K562 (cell line): ENCODE results near the gene NUDT21. TPM values are rescaled to one million over a fixed set of nuclear protein-coding genes. Genes with fewer than 3 reads are reported as not detected.

Source experiments
- CCNT2 ChIP-seq: IDR thresholded peaks from 2 replicates; pipeline ENCODE4 v1.6.1; 2011; ENCODE audit warnings: borderline replicate concordance, low read depth, mild to moderate bottlenecking, moderate library complexity, mixed read lengths, low read length; ENCODE audit not compliant: insufficient read length; ENCODE audit errors: extremely low read depth
- ETS1 ChIP-seq: conservative IDR thresholded peaks from 2 replicates; pipeline ENCODE4 v1.6.1; 2011; ENCODE audit warnings: low read depth, mild to moderate bottlenecking, low read length; ENCODE audit not compliant: control insufficient read depth
- FOXP1 ChIP-seq: sonication (generic); formaldehyde crosslinking; IDR thresholded peaks from 2 replicates; pipeline ENCODE4 v1.8.0; 2022; ENCODE audit warnings: mild to moderate bottlenecking, missing genetic modification reagents
- GABPB2 ChIP-seq: fragments of 250-450 bp; sonication (Bioruptor Pico); conservative IDR thresholded peaks from 2 replicates; pipeline ENCODE4 v1.5.1; 2021; ENCODE audit warnings: mild to moderate bottlenecking
- HDAC6 ChIP-seq: IDR thresholded peaks from 2 replicates; pipeline ENCODE4 v1.6.1; 2012; ENCODE audit warnings: low read depth, mild to moderate bottlenecking, control low read depth, inconsistent platforms, low read length, moderate library complexity
- SUPT5H ChIP-seq: fragments of 450-650 bp; IDR thresholded peaks from 2 replicates; pipeline ENCODE4 v1.6.1; 2016
- USF2 ChIP-seq: sonication (generic); formaldehyde crosslinking; IDR thresholded peaks from 2 replicates; pipeline ENCODE4 v1.5.0; 2020; ENCODE audit warnings: missing genetic modification reagents
- ZBTB49 ChIP-seq: sonication (generic); formaldehyde crosslinking; IDR thresholded peaks from 2 replicates; pipeline ENCODE4 v1.8.0; 2022; ENCODE audit warnings: missing genetic modification reagents, mild to moderate bottlenecking, borderline replicate concordance
- ZC3H4 ChIP-seq: sonication (generic); formaldehyde crosslinking; IDR thresholded peaks from 2 replicates; pipeline ENCODE4 v1.9.0; 2021; ENCODE audit warnings: missing genetic modification reagents, borderline replicate concordance
- ZNF318 ChIP-seq, 2 experiments: fragments of 450-650 bp; IDR thresholded peaks; 2 replicates each; pipeline ENCODE4 v1.6.1; 2016; ENCODE audit warnings: mild to moderate bottlenecking in 2 of 2, borderline replicate concordance in 1 of 2, low read depth in 1 of 2, moderate library complexity in 1 of 2
- polyA plus RNA-seq, 8 experiments: library from polyadenylated mRNA; depleted of rRNA in 4 of 8; stranded (reverse) in 5 of 8; unstranded in 3 of 8; fragments of >200 nt; fragmentation: Nextera tagmentation in 2 of 8; fragmentation: Illumina TruSeq in 1 of 8; extraction: Ambion mirVana in 2 of 8; extraction: Trizol in 1 of 8; gene quantifications; 2 replicates each; pipeline versions ENCODE4 v1.2.1 to v1.2.3, GENCODE V29; 2011 to 2014; ENCODE audit warnings: inconsistent platforms in 1 of 8, missing spikeins in 1 of 8
- total RNA-seq, 7 experiments: library from RNA; depleted of rRNA in 6 of 7; stranded (reverse); fragments of >200 nt in 6 of 7; fragmentation: Illumina TruSeq in 2 of 7; extraction: Trizol in 2 of 7; gene quantifications; 2 replicates each; pipeline versions ENCODE4 v1.2.1 to v1.2.3, GENCODE V29; 2011 to 2021; ENCODE audit warnings: low replicate concordance in 1 of 7
- TF ChIP-seq, protein P1 (sequence below): fragments of 250-450 bp; sonication (Bioruptor Pico); IDR thresholded peaks from 2 replicates; pipeline ENCODE4 v1.8.0; 2022; ENCODE audit warnings: moderate library complexity, mild to moderate bottlenecking, inconsistent platforms

NUDT21 gene
- total and polyA plus RNA-seq, 9 of the 15 experiments (the other 6 are each of a cell fraction or from before 2014, with no cell fraction given): 62.4 to 218 (median 121) TPM

GRCh38 chr16:56450986-56451752 lies at the start of gene NUDT21, which contains the start of gene OGFOD1 (continued):
- TF ChIP-seq ZNF318 (IDR thresholded peaks at IDR 0.05; ENCODE audit: borderline replicate concordance in 1 of 2, low read depth in 1 of 2) (peak in 1 of 2 experiments; percentile 38; a peak in 1 of 4 replicates), HDAC6 (no peak), CCNT2 (no peak), SUPT5H (peak; percentile 88), GABPB2 (CRISPR knock-in tag) (no peak), ZC3H4 (CRISPR knock-in tag) (no peak), ETS1 (peak; percentile 19; the same call in 1 of the 2 replicates), FOXP1 (no peak; the same call in 1 of the 2 replicates), ZBTB49 (CRISPR knock-in tag) (no peak), USF2 (no peak)
- TF ChIP-seq, protein P1, sequence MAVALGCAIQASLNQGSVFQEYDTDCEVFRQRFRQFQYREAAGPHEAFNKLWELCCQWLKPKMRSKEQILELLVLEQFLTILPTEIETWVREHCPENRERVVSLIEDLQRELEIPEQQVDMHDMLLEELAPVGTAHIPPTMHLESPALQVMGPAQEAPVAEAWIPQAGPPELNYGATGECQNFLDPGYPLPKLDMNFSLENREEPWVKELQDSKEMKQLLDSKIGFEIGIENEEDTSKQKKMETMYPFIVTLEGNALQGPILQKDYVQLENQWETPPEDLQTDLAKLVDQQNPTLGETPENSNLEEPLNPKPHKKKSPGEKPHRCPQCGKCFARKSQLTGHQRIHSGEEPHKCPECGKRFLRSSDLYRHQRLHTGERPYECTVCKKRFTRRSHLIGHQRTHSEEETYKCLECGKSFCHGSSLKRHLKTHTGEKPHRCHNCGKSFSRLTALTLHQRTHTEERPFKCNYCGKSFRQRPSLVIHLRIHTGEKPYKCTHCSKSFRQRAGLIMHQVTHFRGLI: no peak
